Endothelial cell of umbilical vein (primary cell): Measurements from ENCODE around the gene RYR3. TPM values are rescaled to one million over a fixed set of nuclear protein-coding genes. Genes with fewer than 3 reads are reported as not detected.

Experiments used
- BruUV-seq: library from RNA; stranded (reverse); fragments of 400-500 nt; replicated peaks from 2 replicates; lab custom pipeline; 2021; lab: Mats Ljungman, UMichigan
- CTCF ChIA-PET: fragments of 300-600, 350-600 bp; sonication (Branson Sonifier 250); formaldehyde crosslinking; loops from one replicate; lab custom pipeline; 2021; ENCODE audit warnings: antibody characterized with exemption, inconsistent platforms; lab: Charles Lee
- POLR2A ChIA-PET: fragments of 300-600, 350-600 bp; sonication (Branson Sonifier 250); formaldehyde crosslinking; loops from one replicate; lab custom pipeline; 2021; ENCODE audit warnings: antibody characterized with exemption, inconsistent platforms; lab: Charles Lee
- DNase-seq: peaks from one replicate; pipeline ENCODE4 v3.0.0-alpha.2; 2011; ENCODE audit warnings: low read depth, low spot score
- FAIRE-seq: peaks from 2 replicates; lab custom pipeline; 2011; peaks lifted over from hg19 to GRCh38; lab: Jason Lieb, UNC
- H2AFZ ChIP-seq: 2 replicates; pipeline ENCODE4 v1.6.0; 2012; ENCODE audit warnings: low read depth, low read length, control low read depth, inconsistent platforms
- H3K27ac ChIP-seq: 2 replicates; pipeline ENCODE4 v1.5.1; 2011; ENCODE audit warnings: low read depth, mild to moderate bottlenecking, control low read depth, low read length, moderate library complexity; ENCODE audit not compliant: insufficient read depth
- H3K27me3 ChIP-seq, 2 experiments: 2 replicates each; pipeline versions ENCODE4 v1.6.0 to v1.6.1; 2011; ENCODE audit warnings: low read length in 2 of 2, mixed read lengths in 1 of 2; ENCODE audit not compliant: control insufficient read depth in 2 of 2, insufficient read depth in 2 of 2
- H3K36me3 ChIP-seq, 2 experiments: 2 replicates in 1 of 2; 3 replicates in 1 of 2; pipeline ENCODE4 v1.5.1; 2011; ENCODE audit warnings: low read length in 2 of 2, mild to moderate bottlenecking in 1 of 2, moderate library complexity in 1 of 2; ENCODE audit not compliant: control insufficient read depth in 2 of 2, insufficient read depth in 2 of 2; ENCODE audit errors: extremely low read depth in 1 of 2
- H3K4me1 ChIP-seq: 3 replicates; pipeline ENCODE4 v1.5.1; 2011; ENCODE audit warnings: mild to moderate bottlenecking, low read length; ENCODE audit not compliant: control insufficient read depth, insufficient read depth; ENCODE audit errors: extremely low read depth
- H3K4me2 ChIP-seq: 2 replicates; pipeline ENCODE4 v1.6.1; 2011; ENCODE audit warnings: low read length, control low read depth, mixed read lengths; ENCODE audit not compliant: insufficient read depth
- H3K4me3 ChIP-seq, 3 experiments: fragments of 200-600 bp in 1 of 3; sonication (generic), shearing (Covaris generic) in 1 of 3; replicated peaks in 1 of 3; 2 replicates each; pipeline ENCODE4 v1.5.1; 2011 to 2016; ENCODE audit warnings: control low read depth in 3 of 3, low read length in 3 of 3, mild to moderate bottlenecking in 2 of 3, inconsistent platforms in 1 of 3, low read depth in 1 of 3, moderate library complexity in 1 of 3; ENCODE audit not compliant: insufficient read depth in 1 of 3
- H3K79me2 ChIP-seq: 2 replicates; pipeline ENCODE4 v1.6.0; 2012; ENCODE audit warnings: low read length, inconsistent platforms; ENCODE audit not compliant: control insufficient read depth, insufficient read depth
- H3K9ac ChIP-seq: replicated peaks from 2 replicates; pipeline ENCODE3; 2011; ENCODE audit warnings: low read length, control low read depth; ENCODE audit not compliant: insufficient read depth; ENCODE audit errors: extremely low read depth
- H3K9me1 ChIP-seq: replicated peaks from 3 replicates; pipeline ENCODE4 v1.6.0; 2011; ENCODE audit warnings: mild to moderate bottlenecking, low read length; ENCODE audit not compliant: control insufficient read depth, insufficient read depth; ENCODE audit errors: extremely low read depth
- H3K9me3 ChIP-seq: replicated peaks from 2 replicates; pipeline ENCODE4 v1.5.1; 2012; ENCODE audit warnings: low read length, inconsistent platforms; ENCODE audit not compliant: control insufficient read depth, insufficient read depth
- H4K20me1 ChIP-seq: replicated peaks from 2 replicates; pipeline ENCODE3; 2011; ENCODE audit warnings: mild to moderate bottlenecking, low read length; ENCODE audit not compliant: control insufficient read depth, insufficient read depth; ENCODE audit errors: extremely low read depth
- EZH2 ChIP-seq: IDR thresholded peaks from 2 replicates; pipeline ENCODE4 v1.6.1; 2012; ENCODE audit warnings: borderline replicate concordance, low read depth, mild to moderate bottlenecking, moderate library complexity, low read length, inconsistent platforms; ENCODE audit not compliant: severe bottlenecking
- FOS ChIP-seq: IDR thresholded peaks from 2 replicates; pipeline ENCODE4 v1.6.1; 2011; ENCODE audit warnings: mild to moderate bottlenecking, low read length, moderate library complexity, borderline replicate concordance; ENCODE audit not compliant: insufficient read depth
- GATA2 ChIP-seq: IDR thresholded peaks from 2 replicates; pipeline ENCODE4 v1.7.0; 2011; ENCODE audit warnings: low read depth, mild to moderate bottlenecking, moderate library complexity, mixed read lengths, low read length; ENCODE audit not compliant: insufficient read length, insufficient read depth
- JUN ChIP-seq: IDR thresholded peaks from 2 replicates; pipeline ENCODE4 v1.6.1; 2011; ENCODE audit warnings: borderline replicate concordance, low read depth; ENCODE audit not compliant: insufficient read length, insufficient read depth
- MYC ChIP-seq: IDR thresholded peaks from one replicate; pipeline ENCODE4 v1.6.1; 2011; ENCODE audit warnings: mild to moderate bottlenecking, low read depth, low read length
- POLR2A ChIP-seq: IDR thresholded peaks from 2 replicates; pipeline ENCODE4 v1.6.1; 2012; ENCODE audit warnings: low read depth, mild to moderate bottlenecking, control low read depth, low read length
- POLR2AphosphoS5 ChIP-seq: IDR thresholded peaks from 2 replicates; pipeline ENCODE4 v1.6.1; 2012; ENCODE audit warnings: low read depth, mild to moderate bottlenecking, control low read depth, low read length, moderate library complexity; ENCODE audit not compliant: insufficient read depth
- dilution Hi-C: fragments of 300-500 bp; cut with MboI; formaldehyde crosslinking; loops from one replicate; pipeline ENCODE4 v1.15.0; 2019; ENCODE audit warnings: low sequenced_read_pairs; ENCODE audit not compliant: extremely low pct_ligation_motif_present
- intact Hi-C: fragments of 100-400 bp; cut with micrococcal nuclease; formaldehyde crosslinking; loops from one replicate; pipeline ENCODE4 v1.10.0; 2022
- polyA plus RNA-seq, 4 experiments: library from polyadenylated mRNA; depleted of rRNA in 3 of 4; stranded (reverse) in 3 of 4; unstranded in 1 of 4; fragments of >200 nt; gene quantifications; 2 replicates each; pipeline versions ENCODE4 v1.2.1 to v1.2.3, GENCODE V29; 2011 to 2012; ENCODE audit warnings: missing spikeins in 1 of 4
- total RNA-seq: library from RNA; stranded (reverse); gene quantifications from 2 replicates; pipeline ENCODE4 v1.2.3, GENCODE V29; 2021
- TF ChIP-seq, protein P1 (sequence below): IDR thresholded peaks from 2 replicates; pipeline ENCODE4 v1.6.1; 2011; ENCODE audit not compliant: insufficient read depth, insufficient read length
- TF ChIP-seq, protein P2 (sequence below), 2 donors: IDR thresholded peaks; 1 replicate in 1 of 2; 2 replicates in 1 of 2; pipeline ENCODE4 v1.5.1; 2011; ENCODE audit warnings: low read length in 2 of 2, mild to moderate bottlenecking in 2 of 2, moderate library complexity in 2 of 2, control low read depth in 1 of 2, inconsistent platforms in 1 of 2, low read depth in 1 of 2; ENCODE audit not compliant: insufficient read depth in 1 of 2; ENCODE audit errors: extremely low read depth in 1 of 2

Gene RYR3
- total and polyA plus RNA-seq, 2 donors (not counting 3 experiments of a cell fraction or from before 2014, with no cell fraction given): not detected

DNA sequence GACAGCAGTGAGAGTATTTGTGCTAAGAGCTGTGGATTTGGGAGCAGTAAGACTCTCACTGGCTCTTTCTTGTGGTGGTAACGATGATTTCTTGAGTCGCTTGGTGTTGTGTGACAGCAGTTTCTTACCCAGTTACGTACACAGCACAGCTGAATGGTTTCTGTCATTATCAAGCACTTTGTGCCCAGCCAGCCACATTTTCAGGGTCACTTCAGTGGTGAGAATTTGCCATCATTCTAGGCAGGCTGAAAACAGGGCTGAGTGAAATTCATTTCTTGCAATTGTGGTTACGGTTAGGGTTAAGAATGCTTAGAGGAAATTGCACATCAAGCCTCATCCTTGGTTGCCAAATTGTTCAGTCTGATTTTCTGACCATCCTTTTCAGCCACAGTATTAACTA, 130.1 kb downstream of the RYR3 start:
- Histone ChIP-seq H3K4me3 (no peak overlapping the region), H3K27ac (no peak overlapping the region), H3K4me1 (no peaks in the 10 kb centered on the region), H2AFZ (no peak overlapping the region), H3K36me3 (no peaks in the 10 kb centered on the region), H3K9ac (no peak overlapping the region), H3K9me1 (no peaks in the 10 kb centered on the region), H3K27me3 (no peaks in the 10 kb centered on the region), H3K9me3 (no peaks in the 10 kb centered on the region), H3K4me2 (no peak overlapping the region), H4K20me1 (no peaks in the 10 kb centered on the region), H3K79me2 (no peaks in the 10 kb centered on the region)
- ChIA-PET CTCF (no interaction called here), POLR2A (no interaction called here)
- no TSS peak for BruUV-seq
- dilution Hi-C loops (no loop called here), intact Hi-C loops (no loop called here)
- DNase-seq (no peak), FAIRE-seq (no peak)
- TF ChIP-seq, protein P1, sequence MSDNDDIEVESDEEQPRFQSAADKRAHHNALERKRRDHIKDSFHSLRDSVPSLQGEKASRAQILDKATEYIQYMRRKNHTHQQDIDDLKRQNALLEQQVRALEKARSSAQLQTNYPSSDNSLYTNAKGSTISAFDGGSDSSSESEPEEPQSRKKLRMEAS: no peak
- TF ChIP-seq POLR2AphosphoS5: no peak
- TF ChIP-seq, protein P2, sequence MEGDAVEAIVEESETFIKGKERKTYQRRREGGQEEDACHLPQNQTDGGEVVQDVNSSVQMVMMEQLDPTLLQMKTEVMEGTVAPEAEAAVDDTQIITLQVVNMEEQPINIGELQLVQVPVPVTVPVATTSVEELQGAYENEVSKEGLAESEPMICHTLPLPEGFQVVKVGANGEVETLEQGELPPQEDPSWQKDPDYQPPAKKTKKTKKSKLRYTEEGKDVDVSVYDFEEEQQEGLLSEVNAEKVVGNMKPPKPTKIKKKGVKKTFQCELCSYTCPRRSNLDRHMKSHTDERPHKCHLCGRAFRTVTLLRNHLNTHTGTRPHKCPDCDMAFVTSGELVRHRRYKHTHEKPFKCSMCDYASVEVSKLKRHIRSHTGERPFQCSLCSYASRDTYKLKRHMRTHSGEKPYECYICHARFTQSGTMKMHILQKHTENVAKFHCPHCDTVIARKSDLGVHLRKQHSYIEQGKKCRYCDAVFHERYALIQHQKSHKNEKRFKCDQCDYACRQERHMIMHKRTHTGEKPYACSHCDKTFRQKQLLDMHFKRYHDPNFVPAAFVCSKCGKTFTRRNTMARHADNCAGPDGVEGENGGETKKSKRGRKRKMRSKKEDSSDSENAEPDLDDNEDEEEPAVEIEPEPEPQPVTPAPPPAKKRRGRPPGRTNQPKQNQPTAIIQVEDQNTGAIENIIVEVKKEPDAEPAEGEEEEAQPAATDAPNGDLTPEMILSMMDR (IDR thresholded peaks at IDR 0.05; ENCODE audit: extremely low read depth in 1 of 2, insufficient read depth in 1 of 2, low read depth in 1 of 2, low read length in 2 of 2): no peak
- TF ChIP-seq JUN: no peak
- no peak for TF ChIP-seq FOS
- no peak for TF ChIP-seq GATA2
- TF ChIP-seq POLR2A: no peak
- TF ChIP-seq EZH2: no peak
- no peak for TF ChIP-seq MYC
